ENCODE data around the gene TUBE1.
"Not testable (repeated sequence)": the region's sequence is repeated elsewhere in the genome, so short reads cannot be mapped to it uniquely, and the experiment has no call there.

The TUBE1 gene

GRCh38 chr6:112061605-112062004 is 25.7 kb downstream of the TUBE1 start:
- FAIRE-seq = no peak

DNA sequence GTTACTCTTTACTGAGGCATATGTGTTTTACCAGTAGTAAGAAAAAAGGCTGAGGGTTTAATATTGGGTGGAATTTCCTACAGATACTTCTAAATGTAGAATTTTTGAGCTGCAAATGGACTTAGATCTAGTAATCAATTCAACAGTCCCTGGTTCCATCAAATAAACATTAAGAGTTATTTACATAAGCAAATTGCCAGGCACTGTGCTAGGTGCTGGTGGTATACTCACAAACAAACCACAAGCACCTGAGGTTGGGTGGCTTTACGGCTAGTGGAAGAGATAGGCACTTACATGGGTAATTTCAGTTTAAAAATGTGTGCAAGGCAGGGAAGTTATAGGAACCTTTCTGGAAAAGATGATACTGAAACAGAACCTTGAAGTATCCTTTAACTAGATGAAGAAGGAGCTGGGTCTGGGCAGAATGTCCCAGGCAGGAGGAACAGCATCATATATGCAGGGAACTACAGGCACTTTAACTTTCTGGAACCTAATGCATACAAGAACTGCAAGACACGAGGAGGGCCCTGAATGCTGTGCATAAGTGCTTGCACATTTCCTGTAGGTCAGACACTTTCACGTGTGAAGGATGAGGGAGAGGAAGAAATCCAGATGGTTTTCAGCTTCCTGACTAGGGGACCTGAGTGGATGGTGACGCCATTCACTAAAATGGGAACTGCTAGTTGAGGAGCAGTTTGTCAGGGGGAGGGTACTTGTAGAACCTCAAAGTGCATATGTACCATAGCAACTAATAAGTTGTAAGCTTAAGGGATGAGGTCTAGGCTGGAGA is 28.8 kb downstream of the TUBE1 start:
- FAIRE-seq = no peak

DNA sequence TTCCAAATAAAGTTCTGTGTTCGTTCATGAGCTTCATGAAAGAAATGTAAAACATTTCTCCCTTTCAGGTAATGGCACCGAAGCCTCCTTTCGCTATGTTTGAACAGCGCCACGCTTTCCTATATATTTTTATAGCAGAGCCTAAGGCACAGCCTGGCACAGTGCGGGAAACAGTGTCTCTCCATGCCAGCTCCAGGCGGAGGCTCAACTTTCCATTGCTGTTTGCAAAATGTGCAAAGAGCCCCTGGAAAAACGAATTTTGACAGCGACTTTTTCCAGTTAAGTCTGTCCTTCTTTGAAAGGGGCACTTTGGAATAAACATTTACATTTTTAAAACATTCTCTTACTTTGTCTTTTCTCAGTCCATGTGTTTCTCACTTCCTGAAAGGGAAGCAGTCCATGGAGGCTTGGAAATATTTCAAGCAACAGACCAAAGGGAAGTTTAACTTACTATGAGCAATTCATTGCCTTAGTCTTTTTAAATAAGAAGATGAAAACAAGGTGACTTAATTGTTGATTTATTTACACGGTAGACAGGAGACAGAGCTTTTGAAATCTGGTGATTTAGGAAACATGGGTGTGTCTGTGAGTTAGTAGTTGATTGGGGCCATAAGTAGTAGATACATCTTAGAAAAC is 32.6 kb downstream of the TUBE1 start:
- no peak for FAIRE-seq

DNA sequence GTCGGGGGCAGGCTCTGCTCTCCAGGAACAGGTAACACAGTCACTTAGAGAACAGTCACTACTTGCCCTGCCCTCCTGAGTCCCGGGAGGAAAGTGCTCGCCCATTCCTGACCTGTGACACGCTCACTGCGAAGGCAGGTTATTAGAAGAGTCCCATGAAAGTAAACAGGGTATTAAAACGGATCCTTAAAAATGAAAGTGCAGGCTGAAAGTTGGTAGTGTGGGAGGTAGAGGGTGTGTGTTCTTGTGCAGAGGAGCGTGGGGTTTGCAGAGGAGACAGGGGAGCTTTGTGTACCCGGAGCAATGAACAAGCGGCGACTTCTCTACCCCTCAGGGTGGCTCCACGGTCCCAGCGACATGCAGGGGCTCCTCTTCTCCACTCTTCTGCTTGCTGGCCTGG is 33.3 kb downstream of the TUBE1 start, which contains the start of gene CCN6:
Gene CCN6, plus strand, starts transcription at position 104 of the 400 bp plus-strand sequence. Its CDS starts 254 bp downstream, at position 358.
- no peak for FAIRE-seq

- not testable (repeated sequence) for FAIRE-seq
Observed at GRCh38 chr6:112051251-112051740, 36.0 kb downstream of the TUBE1 start.

GRCh38 chr6:112050429-112050828 is 36.9 kb downstream of the TUBE1 start:
- no peak for FAIRE-seq

DNA sequence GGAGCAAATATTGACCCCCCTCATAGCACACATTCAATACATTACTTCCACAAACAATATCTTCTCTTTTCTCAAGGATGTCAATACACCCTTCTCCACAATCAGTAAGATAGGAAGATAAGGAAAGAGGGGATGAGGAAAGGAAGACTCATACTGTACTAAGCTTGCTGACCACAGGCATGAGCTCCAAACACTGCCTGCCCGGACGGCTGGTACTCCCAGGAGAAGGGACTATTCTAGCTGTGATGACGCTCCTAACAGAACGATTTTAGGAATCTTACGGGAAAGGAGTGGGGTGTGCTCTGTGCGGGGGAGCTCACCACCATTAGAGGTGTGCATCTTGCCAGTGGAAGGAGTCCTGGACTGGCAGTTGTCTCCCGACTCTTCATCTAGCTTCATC is 37.3 kb downstream of the TUBE1 start:
- FAIRE-seq = no peak

DNA sequence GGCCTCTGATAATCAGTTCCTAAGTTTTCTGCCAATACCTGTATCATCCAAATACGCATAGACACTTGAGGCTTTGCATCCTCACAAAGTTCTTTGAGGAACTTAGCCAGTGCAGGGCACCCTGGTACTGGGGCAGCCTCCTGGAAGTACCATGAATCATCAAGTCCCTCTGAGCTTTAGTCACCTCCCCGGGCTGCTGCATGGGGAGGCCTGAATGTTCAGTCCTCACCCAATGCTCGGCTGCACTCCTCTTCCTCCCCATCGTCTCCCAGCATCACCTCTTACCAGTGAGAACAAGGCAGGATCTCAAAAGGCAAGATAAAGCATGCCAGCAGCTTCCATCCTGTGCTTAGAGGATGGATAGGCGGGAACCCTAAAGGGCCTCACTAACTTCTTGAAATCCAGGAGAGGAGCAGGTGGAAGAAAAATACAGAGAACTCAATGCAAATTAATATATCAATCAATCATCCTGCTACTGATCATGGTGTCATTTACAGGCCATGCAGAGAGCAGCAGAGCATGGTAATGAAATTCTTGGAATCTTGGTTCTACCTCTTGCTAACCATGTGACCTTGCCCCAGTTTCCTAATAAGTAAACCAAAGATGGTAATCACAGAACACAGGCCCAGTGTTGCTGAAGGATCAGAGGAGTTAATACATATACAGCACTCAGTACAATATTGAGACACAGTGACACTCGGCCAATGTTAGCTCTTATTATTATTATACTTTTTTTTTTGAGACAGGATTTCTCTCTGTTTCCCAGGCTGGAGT is 38.1 kb downstream of the TUBE1 start:
- no peak for FAIRE-seq

GRCh38 chr6:112047523-112047922 is 39.8 kb downstream of the TUBE1 start:
- FAIRE-seq = not testable (repeated sequence)

DNA sequence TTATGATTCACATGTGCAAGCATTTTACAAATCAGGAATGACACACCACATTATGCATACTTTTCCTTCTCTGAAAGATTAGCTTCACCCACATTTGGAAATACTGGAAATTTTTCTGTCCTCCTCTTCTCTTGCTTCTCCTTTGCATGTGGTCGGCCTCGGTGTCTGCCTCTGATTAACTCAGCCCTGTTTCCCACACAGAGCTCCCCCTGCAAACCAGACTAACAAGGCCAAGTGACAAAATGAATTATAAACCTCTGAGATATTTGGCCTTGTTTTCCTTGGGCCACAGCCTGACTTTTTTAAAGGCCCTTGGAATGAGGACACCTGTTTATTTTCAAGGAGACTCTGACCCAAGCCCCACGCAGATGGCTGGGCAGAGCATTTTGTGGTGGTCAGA is 42.4 kb downstream of the TUBE1 start:
- FAIRE-seq = no peak

DNA sequence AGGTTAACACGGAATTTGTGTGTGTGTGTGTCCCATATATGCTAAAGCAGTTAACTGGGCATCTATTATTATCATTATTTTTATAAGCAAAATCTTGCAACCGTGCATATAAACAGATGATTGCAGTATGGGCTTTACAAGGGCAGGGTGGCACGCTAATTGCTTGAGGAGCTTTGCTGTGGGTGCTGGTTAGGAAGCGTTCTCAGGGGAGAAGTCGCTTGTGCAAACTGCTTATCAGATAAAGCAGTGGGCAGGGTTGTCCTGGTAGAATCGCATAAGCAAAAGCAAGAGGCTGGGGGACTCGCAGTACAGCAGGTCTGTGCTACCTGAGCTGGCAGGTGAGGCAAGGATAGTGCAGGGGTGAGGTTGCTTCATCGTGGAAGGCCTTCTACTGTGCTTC is 43.1 kb downstream of the TUBE1 start:
- FAIRE-seq = no peak

DNA sequence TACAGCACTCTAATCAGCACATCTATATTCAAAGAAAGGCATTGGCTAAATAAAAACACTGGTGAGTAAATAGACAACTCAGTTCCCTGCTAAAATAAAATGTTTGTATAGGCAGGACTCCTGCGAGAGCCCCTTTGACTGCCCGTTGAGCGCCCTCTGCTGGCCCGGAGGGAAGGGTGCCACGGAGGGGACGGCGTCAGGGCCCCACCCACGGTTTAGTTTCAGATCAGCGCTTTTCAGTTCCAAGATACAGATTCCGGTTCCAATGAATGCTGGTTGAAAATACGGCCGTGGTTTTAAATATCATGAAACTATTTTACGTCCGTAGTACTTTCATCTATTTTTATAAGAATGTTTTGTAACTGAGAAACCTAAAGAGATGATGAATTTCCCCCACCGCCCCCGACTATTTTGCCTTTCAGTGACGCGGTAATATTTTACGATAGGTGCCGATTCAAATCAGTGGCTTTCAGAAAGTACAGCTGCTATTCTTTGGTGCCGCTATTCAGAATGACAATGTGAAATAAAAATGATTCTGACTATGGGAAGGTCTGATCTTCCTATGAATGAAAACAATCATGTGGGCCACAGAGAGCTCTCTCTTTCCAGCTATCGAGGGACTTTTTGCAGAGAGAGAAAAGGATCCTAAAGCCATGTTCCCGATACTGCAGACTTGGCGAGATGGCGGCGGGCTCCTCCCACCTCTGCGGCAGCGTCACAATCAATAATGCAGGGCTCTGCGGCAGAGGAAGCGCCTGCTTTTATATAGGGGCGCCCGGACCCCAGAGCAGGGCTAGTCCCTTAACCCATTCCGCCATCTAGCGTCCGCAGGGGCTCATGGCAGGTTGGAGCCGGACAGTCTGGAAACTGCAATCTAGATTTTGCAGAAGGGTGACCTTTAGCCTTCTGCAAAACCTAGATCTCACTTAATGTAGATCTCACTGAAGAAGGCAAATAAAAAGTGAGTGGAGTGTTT is 44.0 kb downstream of the TUBE1 start:
- FAIRE-seq = no peak

DNA sequence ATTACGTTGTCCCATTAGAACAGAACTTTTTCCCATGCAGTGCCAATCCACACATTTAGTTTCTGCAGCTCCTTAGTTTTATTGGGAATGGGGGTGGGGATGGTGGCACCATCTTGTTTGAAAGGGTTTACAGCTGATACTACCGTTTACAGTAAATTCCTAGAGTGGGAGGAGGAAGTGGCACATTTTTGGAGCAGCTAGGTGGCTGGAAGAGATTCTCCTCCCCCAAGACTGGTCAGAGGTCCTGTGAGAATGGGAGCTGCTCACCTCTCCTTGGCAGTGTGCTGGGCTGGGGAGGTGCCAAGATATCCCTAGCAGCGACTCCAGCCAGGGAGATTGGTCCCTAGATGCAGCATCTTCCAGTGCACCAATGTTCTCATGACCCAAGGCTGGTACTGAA is 45.7 kb downstream of the TUBE1 start:
- FAIRE-seq = no peak

- no peak for FAIRE-seq
Observed at GRCh38 chr6:112040956-112041355, 46.3 kb downstream of the TUBE1 start.

DNA sequence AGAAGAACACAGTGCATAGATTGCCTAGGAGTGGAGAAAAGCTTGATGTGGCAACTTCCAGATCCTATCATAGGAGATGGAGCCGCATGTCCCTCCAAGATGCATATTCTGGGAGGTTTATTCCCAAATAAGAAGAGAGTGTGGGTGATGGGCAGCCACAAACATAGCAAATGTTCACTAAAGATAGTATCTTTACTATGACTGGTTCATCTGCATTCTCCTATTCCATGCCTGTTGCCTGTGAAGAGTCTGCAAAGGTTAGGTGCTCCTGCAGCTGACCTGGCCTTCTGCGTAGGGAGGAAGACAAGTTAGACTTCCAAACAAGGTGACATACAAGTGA is 47.9 kb downstream of the TUBE1 start:
- no peak for FAIRE-seq

GRCh38 chr6:112038756-112039430 is 48.4 kb downstream of the TUBE1 start:
- FAIRE-seq = no peak

GRCh38 chr6:112038268-112038667 is 49.0 kb downstream of the TUBE1 start:
- FAIRE-seq = no peak

DNA sequence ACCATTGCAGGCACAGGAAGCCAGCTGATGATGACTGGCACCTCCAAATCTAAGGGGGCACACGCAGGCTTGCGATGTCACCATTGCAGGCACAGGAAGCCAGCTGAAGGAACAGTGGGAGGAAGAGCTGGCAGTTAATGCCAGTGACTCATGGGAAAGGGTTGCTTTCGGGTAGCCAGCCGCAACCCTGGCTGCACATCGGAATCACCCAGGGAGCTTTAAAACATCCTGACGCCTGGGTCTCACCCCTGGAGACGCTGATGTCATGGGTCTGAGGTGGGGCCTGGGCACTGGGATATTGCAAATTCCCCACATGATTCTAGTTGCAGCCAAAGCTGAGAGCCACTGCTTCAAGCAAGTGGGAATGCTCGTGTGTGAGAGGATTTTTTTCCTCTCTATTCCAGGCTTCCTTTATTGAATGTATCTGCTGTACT is 49.5 kb downstream of the TUBE1 start:
- no peak for FAIRE-seq

- no peak for FAIRE-seq
Observed at GRCh38 chr6:112036088-112036637, 51.1 kb downstream of the TUBE1 start.

DNA sequence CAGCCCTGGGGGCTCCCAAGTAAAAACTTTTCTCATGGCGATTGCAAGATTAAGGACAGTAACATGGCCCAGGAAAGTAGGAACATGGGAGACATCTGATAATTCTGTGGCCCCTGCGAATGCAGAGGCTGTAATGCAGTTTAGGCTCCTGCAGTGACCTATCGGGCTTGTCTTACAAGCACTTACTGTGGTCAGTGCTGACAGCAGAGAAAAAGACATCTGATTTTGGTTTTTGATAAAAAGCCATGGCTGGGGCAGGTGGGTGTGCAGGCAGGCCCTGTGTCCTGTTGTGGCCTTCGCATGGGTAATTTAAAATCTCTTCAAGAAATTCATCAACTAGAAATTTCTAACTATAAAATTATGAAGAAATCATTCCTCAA is 52.7 kb downstream of the TUBE1 start:
- no peak for FAIRE-seq
